Effector memory CD4-positive, alpha-beta T cell (primary cell): ENCODE data around the gene FZD10.

Experiments used
- DNase-seq, 3 donors: peaks; one replicate each; pipeline ENCODE4 v3.0.0-alpha.2; 2020
- H3K27ac ChIP-seq: 2 replicates; pipeline ENCODE4 v1.7.0; 2013; ENCODE audit warnings: mild to moderate bottlenecking, low read length, moderate library complexity; ENCODE audit not compliant: insufficient read depth, poor library complexity, severe bottlenecking
- H3K27me3 ChIP-seq: replicated peaks from 2 replicates; pipeline ENCODE4 v1.7.0; 2013; ENCODE audit warnings: mild to moderate bottlenecking, low read length; ENCODE audit not compliant: insufficient read depth, control insufficient read depth, poor library complexity, severe bottlenecking
- H3K36me3 ChIP-seq: 2 replicates; pipeline ENCODE4 v1.7.0; 2013; ENCODE audit warnings: mild to moderate bottlenecking, low read length, moderate library complexity; ENCODE audit not compliant: control insufficient read depth, insufficient read depth
- H3K4me1 ChIP-seq: 2 replicates; pipeline ENCODE4 v1.7.0; 2013; ENCODE audit warnings: low read length, mild to moderate bottlenecking; ENCODE audit not compliant: control insufficient read depth, insufficient read depth, poor library complexity, severe bottlenecking
- H3K4me3 ChIP-seq: 2 replicates; pipeline ENCODE4 v1.7.0; 2013; ENCODE audit warnings: low read length, low read depth, mild to moderate bottlenecking; ENCODE audit not compliant: insufficient read depth, poor library complexity, severe bottlenecking
- H3K9me3 ChIP-seq: 2 replicates; pipeline ENCODE4 v1.7.0; 2013; ENCODE audit warnings: mild to moderate bottlenecking, low read length, moderate library complexity; ENCODE audit not compliant: control insufficient read depth

Gene FZD10

DNA sequence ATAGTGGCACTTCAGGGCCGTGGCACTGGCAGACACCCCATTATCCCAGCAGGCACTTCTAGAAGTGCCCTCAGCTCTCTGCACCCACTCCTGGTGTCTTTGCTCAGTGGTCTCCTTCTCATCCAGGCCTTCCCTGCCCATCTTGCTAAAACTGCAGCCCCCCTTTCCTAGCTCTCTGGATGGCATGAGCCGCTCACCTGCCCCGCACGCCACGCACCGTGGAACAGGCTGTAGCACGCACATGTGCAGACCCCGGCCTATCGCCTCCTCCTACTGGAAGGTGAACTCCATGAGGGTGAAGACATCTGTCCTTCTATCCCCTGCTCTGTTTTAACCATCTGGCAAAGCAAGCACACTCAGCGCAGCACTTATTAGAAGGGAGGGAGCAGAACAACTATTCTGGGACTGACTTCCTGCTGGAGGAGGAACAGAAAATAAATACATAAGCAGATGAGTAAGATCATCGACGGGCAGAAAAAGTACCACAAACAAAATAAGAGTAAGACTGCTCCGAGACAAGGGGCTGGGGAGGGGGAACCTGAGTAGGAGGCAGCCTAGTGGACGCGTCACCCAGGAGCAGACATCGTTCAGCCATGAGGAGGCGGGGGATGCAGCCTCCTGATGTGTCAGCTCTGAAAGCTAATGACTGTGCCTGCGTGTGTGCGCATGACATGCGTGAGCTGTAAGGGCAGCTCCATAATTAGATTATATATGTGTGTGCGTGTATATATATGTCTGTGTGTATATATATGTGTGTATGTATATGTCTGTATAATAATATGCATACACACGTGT is 7.8 kb upstream of the FZD10 start:
- no peaks in the 10 kb centered on the region for H3K36me3 ChIP-seq
- DNase-seq = no peak

DNA sequence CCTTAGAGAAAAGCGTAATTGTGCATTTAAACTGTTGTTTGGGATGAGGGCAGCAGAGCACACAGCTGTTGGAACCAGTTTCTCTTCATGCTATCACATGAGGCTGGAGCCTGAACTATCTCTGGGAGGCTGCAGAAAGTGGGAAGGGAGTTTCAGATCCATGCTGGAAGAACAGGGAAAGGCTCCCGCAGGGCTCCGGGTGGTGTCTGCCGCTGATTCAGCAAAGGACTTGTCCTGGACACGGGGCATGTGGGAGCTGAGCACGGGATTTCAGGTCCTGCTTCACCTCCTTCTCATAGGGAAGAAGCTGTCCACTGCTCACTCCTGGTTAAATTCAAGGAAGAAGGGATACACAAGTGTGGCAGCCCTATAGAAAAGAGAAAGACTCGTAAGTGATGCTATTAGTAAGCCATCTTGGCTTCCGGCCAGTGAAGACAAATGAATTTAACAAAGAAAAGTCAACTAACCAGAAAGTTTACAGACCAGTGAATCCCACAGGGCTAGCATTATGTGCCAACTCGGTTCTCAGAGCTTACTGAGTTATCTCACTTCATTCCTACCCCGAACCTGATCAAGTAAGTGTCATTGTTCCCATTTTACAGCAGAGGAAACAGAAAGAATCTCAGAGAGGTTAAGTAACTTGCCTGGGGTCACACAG is 6.7 kb upstream of the FZD10 start:
- Histone ChIP-seq H3K9me3 (no peaks in the 10 kb centered on the region), H3K4me3 (no peak overlapping the region), H3K4me1 (no peaks in the 10 kb centered on the region), H3K36me3 (no peaks in the 10 kb centered on the region), H3K27ac (no peak overlapping the region), H3K27me3 (peaks cover 7% of the 10 kb centered on the region)
- DNase-seq = no peak

More for the DNA sequence above, 7.8 kb upstream of the FZD10 start:
- Histone ChIP-seq H3K27me3 (peaks cover 3% of the 10 kb centered on the region), H3K4me3 (no peak overlapping the region), H3K4me1 (no peaks in the 10 kb centered on the region), H3K9me3 (no peaks in the 10 kb centered on the region), H3K27ac (no peak overlapping the region)

DNA sequence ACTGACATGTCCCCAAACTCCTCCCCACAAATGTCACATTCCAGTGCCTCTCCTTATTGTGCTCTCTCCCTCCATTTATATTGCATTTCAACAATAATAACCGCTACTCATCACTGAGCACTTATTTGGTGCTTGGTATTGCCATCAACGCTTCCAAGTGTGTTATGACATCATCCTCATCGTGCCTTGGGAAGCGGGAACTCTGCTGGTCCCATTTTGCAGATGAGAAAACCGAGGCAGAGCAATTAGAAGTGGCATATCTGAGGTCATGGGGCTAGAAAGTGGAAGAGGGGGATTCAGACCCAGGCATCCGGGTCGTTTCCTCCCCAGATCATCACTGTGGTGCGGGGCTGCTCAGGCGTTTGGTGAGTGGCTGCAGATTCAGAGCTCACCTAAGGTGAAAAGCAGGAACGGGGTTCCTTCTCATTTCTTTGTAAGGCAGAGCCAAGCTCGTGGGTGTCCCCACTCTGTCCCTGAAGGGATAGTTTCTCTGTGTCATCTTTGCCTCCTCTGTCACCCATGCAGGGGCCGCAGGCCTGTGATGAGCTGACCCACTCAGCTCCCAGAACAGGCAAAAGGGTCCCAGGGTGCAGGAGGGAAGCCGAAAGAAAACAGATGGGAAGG is 5.5 kb upstream of the FZD10 start:
- DNase-seq = no peak
- peaks cover 3% of the 10 kb centered on the region for H3K4me1 ChIP-seq
- no peaks in the 10 kb centered on the region for H3K36me3 ChIP-seq
- no peak overlapping the region for H3K4me3 ChIP-seq
- peaks cover 18% of the 10 kb centered on the region for H3K27me3 ChIP-seq
- no peak overlapping the region for H3K27ac ChIP-seq
- no peaks in the 10 kb centered on the region for H3K9me3 ChIP-seq

DNA sequence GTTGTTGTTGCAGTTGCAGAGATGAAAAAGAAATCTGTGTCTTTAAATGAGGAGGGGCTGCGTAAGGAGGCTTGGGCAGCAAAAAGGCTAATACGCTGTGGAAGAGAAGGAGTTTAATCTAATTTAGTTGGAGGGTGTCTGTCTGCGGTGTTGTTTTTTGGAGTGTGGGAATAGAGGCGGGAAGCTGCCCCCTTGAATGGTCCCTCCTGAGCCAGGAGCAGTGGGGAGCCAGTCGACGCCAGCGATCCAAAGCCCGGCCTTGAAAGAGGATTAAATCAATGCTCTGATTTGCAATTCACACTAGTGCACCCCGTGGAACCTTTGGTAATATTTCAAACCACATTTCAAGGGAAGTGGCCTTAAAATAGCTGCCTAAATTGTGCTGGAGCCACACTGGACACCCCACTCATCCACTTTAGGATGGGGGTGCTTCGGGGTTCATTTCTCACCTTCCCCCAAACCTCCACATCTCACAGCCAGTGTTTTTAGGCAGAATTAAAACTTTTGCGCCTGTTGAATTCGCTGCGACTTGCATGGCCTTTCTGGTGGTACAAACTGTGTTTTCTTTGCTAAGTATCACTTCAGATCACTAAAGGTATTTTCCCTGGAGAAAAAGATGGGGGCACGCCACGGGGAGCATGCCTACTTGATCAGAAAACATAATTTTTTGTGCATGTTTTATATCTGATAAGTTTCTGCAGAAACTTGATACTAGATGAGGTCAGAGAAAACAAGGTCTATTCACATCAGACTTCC is 4.1 kb upstream of the FZD10 start:
- Histone ChIP-seq H3K27ac (no peak overlapping the region), H3K9me3 (no peaks in the 10 kb centered on the region), H3K4me1 (peaks cover 3% of the 10 kb centered on the region), H3K27me3 (peaks cover 18% of the 10 kb centered on the region), H3K36me3 (no peaks in the 10 kb centered on the region), H3K4me3 (no peak overlapping the region)
- no peak for DNase-seq

DNA sequence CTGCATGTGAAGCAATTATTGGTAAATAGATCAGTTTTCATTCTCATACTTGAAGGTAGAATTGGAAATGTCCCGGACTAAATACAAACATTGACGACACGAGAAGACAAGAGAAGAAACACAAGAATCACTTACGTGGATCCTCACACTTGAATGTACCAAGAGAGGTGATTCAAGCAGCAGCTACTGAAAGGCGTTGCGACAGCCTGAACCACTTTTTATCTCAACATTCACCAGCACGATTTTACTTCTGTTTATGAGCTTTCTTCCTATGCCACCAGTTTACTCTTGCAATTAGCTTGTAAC is 3.6 kb upstream of the FZD10 start:
- peaks cover 18% of the 10 kb centered on the region for H3K27me3 ChIP-seq
- H3K27ac ChIP-seq = no peak overlapping the region
- H3K4me3 ChIP-seq = no peak overlapping the region
- H3K9me3 ChIP-seq = no peaks in the 10 kb centered on the region
- H3K36me3 ChIP-seq = no peaks in the 10 kb centered on the region
- no peak for DNase-seq
- peaks cover 3% of the 10 kb centered on the region for H3K4me1 ChIP-seq

DNA sequence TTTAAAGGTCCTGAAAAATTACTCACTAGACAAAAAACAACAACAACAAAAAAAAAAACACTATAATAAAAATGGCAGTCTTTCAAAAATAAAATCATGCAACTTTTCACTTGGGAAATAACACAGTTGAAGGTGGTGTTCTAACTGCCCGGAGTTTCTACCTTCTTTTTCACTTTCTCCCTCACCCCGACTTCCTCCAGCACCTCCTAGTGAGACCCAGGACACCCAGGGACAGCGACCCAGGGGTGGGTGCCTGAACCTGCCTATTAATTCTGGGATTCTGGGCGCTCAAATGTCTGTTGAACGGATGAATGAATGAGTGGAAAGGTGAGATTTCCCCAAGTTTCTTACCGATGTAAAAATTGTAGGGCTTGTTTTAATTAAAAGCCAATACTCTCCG is 2.0 kb upstream of the FZD10 start:
- H3K36me3 ChIP-seq = no peaks in the 10 kb centered on the region
- H3K4me3 ChIP-seq = no peak overlapping the region
- no peak overlapping the region for H3K27ac ChIP-seq
- peaks cover 24% of the 10 kb centered on the region for H3K27me3 ChIP-seq
- H3K4me1 ChIP-seq = peaks cover 3% of the 10 kb centered on the region
- no peak for DNase-seq
- H3K9me3 ChIP-seq = no peaks in the 10 kb centered on the region

DNA sequence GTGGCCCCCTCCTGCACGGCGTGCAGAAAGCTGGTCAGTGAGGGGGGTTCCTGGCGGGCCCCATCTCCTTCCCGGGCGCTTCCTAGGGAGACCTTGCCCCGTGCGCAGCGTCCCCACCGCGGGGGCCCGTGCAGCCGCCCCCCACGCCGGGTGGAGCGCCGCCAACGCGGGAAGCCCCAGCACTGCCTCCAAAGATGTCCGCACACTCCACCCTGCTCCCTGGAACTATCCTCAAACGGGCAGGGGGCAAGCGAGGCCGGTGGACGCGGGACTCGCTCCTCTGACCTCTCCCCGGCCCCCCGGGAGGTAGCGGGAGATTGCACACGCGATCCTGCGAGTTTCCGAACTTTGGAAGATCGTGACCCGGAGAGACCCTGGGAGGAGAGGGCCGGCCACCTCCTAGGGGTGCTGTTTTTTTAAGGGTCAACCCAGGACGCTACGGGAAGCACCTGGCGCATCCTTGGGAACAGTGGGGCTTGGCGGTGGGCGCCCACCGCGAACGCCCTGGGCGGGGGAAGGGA is 1.5 kb upstream of the FZD10 start:
- H3K27ac ChIP-seq = no peak overlapping the region
- peaks cover 3% of the 10 kb centered on the region for H3K4me1 ChIP-seq
- no peak for DNase-seq
- H3K36me3 ChIP-seq = no peaks in the 10 kb centered on the region
- no peaks in the 10 kb centered on the region for H3K9me3 ChIP-seq
- peaks cover 24% of the 10 kb centered on the region for H3K27me3 ChIP-seq
- no peak overlapping the region for H3K4me3 ChIP-seq

DNA sequence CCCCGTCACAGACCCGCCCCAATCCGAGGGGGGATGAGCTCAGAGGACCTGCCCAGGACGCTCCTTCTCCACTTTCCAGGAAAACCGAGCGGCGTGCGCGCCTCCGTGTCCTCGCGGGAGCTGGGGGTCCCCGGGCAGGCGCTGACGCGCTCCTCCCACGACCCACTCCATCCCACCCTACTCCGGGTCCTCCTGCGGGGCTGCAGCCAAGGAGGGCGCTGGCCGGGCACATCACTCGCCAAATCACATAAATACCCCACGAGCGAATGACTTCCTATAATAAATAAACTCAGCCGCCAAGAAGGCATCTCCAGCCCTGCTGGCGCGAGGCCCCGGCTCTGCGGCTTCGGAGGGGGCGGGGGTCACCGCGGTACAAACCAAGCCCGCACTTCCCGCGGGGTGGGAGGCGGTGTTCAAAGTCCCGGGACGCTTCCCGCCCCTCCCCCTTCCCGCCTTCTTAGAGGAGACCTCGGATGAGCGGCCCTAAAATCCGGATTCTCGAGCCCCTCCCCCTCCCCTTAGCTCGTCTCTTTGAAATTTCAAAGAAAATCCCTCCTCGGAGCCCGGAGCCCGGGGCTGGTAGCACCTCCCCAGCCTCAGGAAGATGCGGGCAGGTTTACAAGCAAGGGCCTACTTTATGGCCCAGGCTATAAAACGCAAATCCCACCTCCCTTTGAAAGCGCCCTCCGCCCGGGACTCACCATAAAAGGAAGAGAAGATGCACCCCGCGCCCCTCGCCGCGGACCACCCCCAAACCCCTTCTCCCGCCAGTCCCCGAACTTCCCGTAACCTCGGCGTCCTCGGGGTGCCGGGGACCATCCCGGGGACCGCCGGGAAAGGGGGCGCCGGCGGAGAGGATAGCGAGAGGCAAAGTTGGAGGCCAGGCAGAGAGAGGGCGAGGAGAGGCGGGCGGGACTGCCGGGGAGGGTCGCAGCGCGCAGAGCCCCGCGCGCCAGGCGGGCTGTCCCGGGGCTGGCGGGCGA is 712 bp upstream of the FZD10 start:
- Histone ChIP-seq H3K9me3 (no peaks in the 10 kb centered on the region), H3K36me3 (no peaks in the 10 kb centered on the region), H3K4me3 (no peak overlapping the region), H3K27ac (no peak overlapping the region), H3K4me1 (peaks cover 3% of the 10 kb centered on the region), H3K27me3 (peaks cover 24% of the 10 kb centered on the region)
- no peak for DNase-seq
